GM03348 (cell line): Measurements from ENCODE around the gene ELFN2.

Experiments used
- DNase-seq: peaks from one replicate; pipeline ENCODE4 v3.0.0; 2012; ENCODE audit warnings: low spot score

The ELFN2 gene

GRCh38 chr22:37354670-37355069, 72.6 kb downstream of the ELFN2 start:
- no peak for DNase-seq

- no peak for DNase-seq
Observed at GRCh38 chr22:37354261-37354660, 73.0 kb downstream of the ELFN2 start.

GRCh38 chr22:37353839-37354238, 73.4 kb downstream of the ELFN2 start:
- peak; percentile 35 for DNase-seq

- DNase-seq, result no peak
Observed at GRCh38 chr22:37352481-37352880, 74.8 kb downstream of the ELFN2 start.

GRCh38 chr22:37351232-37351631, 76.0 kb downstream of the ELFN2 start:
- DNase-seq, result no peak

GRCh38 chr22:37349043-37349814, 78.0 kb downstream of the ELFN2 start:
- DNase-seq, result no peak

GRCh38 chr22:37346505-37346895, 80.8 kb downstream of the ELFN2 start:
- no peak for DNase-seq

GRCh38 chr22:37345863-37346504, 81.3 kb downstream of the ELFN2 start:
- DNase-seq, result peak; percentile 93

GRCh38 chr22:37344735-37345449, 82.4 kb downstream of the ELFN2 start:
- DNase-seq, result no peak

GRCh38 chr22:37343863-37344734, 83.2 kb downstream of the ELFN2 start:
- DNase-seq, result no peak

- peak; percentile 41 for DNase-seq
Observed at GRCh38 chr22:37343348-37343747, 83.9 kb downstream of the ELFN2 start.

- DNase-seq, result no peak
Observed at GRCh38 chr22:37342065-37342464, 85.2 kb downstream of the ELFN2 start.

GRCh38 chr22:37340331-37341262, 86.7 kb downstream of the ELFN2 start:
- no peak for DNase-seq

GRCh38 chr22:37338539-37339246, 88.6 kb downstream of the ELFN2 start:
- DNase-seq, result no peak

- no peak for DNase-seq
Observed at GRCh38 chr22:37337204-37337943, 89.9 kb downstream of the ELFN2 start.

- DNase-seq, result no peak
Observed at GRCh38 chr22:37336579-37336978, 90.7 kb downstream of the ELFN2 start.

GRCh38 chr22:37335806-37336199, 91.5 kb downstream of the ELFN2 start:
- DNase-seq, result no peak

GRCh38 chr22:37334859-37335805, 92.1 kb downstream of the ELFN2 start:
- peak; percentile 45 for DNase-seq
